ENCODE data around the gene SIGLEC6.

The SIGLEC6 gene

GRCh38 chr19:51548213-51548651 is 16.8 kb upstream of the SIGLEC6 start:
- TF ChIP-seq ZFX (IDR thresholded peaks at IDR 0.05; ENCODE audit: borderline replicate concordance) (no peak), CTCF (IDR thresholded peaks at IDR 0.05) (no peak)
- H3K27ac ChIP-seq, result no peak overlapping the region

GRCh38 chr19:51547397-51548212 is 16.1 kb upstream of the SIGLEC6 start:
- no peak overlapping the region for H3K27ac ChIP-seq
- TF ChIP-seq ZFX (IDR thresholded peaks at IDR 0.05; ENCODE audit: borderline replicate concordance), result no peak
- no peak for TF ChIP-seq CTCF (IDR thresholded peaks at IDR 0.05)

- no peak for TF ChIP-seq ZFX (IDR thresholded peaks at IDR 0.05; ENCODE audit: borderline replicate concordance)
- no peak for TF ChIP-seq CTCF (IDR thresholded peaks at IDR 0.05)
- no peak overlapping the region for H3K27ac ChIP-seq
These were observed 15.4 kb upstream of the SIGLEC6 start for GRCh38 chr19:51546650-51547396.

- no peak overlapping the region for H3K27ac ChIP-seq
These were observed 14.7 kb upstream of the SIGLEC6 start for GRCh38 chr19:51546107-51546649.

GRCh38 chr19:51544038-51544437 is 12.6 kb upstream of the SIGLEC6 start:
- TF ChIP-seq ZFX (IDR thresholded peaks at IDR 0.05; ENCODE audit: borderline replicate concordance) (no peak), CTCF (IDR thresholded peaks at IDR 0.05) (no peak)
- H3K27ac ChIP-seq, result no peak overlapping the region

More at GRCh38 chr19:51546107-51546649, 14.7 kb upstream of the SIGLEC6 start:
- TF ChIP-seq ZFX (IDR thresholded peaks at IDR 0.05; ENCODE audit: borderline replicate concordance) (no peak), CTCF (IDR thresholded peaks at IDR 0.05) (no peak)

- TF ChIP-seq ZFX (IDR thresholded peaks at IDR 0.05; ENCODE audit: borderline replicate concordance) (no peak), CTCF (IDR thresholded peaks at IDR 0.05) (no peak)
- no peak overlapping the region for H3K27ac ChIP-seq
These were observed 11.2 kb upstream of the SIGLEC6 start for GRCh38 chr19:51542699-51543098.
